GM12892 (cell line): ENCODE data around the gene ZNF20. TPM values are rescaled to one million over a fixed set of nuclear protein-coding genes. Genes with fewer than 3 reads are reported as not detected.
A peak's percentile ranks its signal among the peaks of the same experiment; 100 is the strongest.

ENCODE experiments used
- DNase-seq: peaks from one replicate; pipeline ENCODE4 v3.0.0; 2011; ENCODE audit not compliant: insufficient read length
- FAIRE-seq: peaks from 2 replicates; lab custom pipeline; 2011; peaks lifted over from hg19 to GRCh38; lab: Jason Lieb, UNC
- POLR2A ChIP-seq: IDR thresholded peaks from 2 replicates; pipeline ENCODE4 v1.6.1; 2011; ENCODE audit warnings: low read depth, low read length, control low read depth
- POLR2AphosphoS5 ChIP-seq: IDR thresholded peaks from 2 replicates; pipeline ENCODE4 v1.6.1; 2011; ENCODE audit warnings: low read depth, low read length, control low read depth
- TAF1 ChIP-seq: IDR thresholded peaks from 2 replicates; pipeline ENCODE4 v1.6.1; 2011; ENCODE audit warnings: low read depth, mild to moderate bottlenecking, control low read depth, low read length, borderline replicate concordance
- polyA plus RNA-seq: library from polyadenylated mRNA; unstranded; fragments of >200 nt; gene quantifications from one replicate; pipeline ENCODE4 v1.2.1, GENCODE V29; 2012; ENCODE audit warnings: missing spikeins, inconsistent platforms; ENCODE audit not compliant: missing spikeins

ZNF20 gene
- polyA plus RNA-seq, result 5.6 TPM

DNA sequence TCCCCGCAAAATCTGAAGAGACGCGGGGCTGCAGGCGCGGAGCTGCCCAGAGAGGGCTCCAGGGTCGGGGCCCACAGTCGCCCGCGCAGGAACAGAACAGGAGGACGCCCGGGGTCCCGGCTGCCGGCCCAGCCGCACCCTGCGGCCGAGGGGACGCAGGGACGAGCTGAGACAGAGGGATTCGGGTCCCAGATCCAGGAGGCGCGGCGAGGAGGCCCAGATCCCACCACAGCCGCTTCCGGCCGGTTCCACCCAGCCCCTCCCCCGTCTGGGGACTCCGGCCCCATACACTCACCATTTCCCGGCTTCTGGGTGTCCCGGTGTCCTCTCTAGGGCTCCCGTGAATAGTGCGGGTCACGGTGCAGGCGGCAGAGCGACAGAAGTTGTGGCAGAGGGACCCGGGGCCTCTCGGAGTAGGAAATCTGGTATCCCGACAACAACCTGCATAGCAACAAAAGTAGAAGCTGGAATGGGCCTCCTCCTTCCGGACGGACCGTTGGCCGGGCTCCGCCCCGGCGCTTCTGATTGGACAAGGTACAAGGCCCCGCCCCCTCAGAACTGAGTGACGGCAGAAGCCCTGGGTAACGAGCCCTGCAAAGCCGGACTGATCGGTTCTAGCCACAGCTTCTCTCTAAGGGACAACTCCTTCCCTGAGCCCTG, at the start of gene ZNF20:
TSS of gene ZNF20 (minus strand) at position 466 of the 660 bp plus-strand sequence. CDS start at position 298, 168 bp downstream.
- TF ChIP-seq POLR2AphosphoS5 (no peak), POLR2A (peak; percentile 26; the same call in 1 of the 2 replicates), TAF1 (no peak)
- FAIRE-seq (peak; percentile 86), DNase-seq (peak; percentile 92)

- no peak for DNase-seq
- no peak for FAIRE-seq
- TF ChIP-seq POLR2A (no peak), POLR2AphosphoS5 (no peak), TAF1 (no peak)
These were observed 47.5 kb upstream of the ZNF20 start for GRCh38 chr19:12187625-12188024.

- no peak for DNase-seq
- FAIRE-seq, result no peak
- TF ChIP-seq POLR2AphosphoS5 (no peak; the same call in 1 of the 2 replicates), POLR2A (no peak), TAF1 (no peak)
These were observed 40.2 kb upstream of the ZNF20 start for GRCh38 chr19:12180377-12180776.

DNA sequence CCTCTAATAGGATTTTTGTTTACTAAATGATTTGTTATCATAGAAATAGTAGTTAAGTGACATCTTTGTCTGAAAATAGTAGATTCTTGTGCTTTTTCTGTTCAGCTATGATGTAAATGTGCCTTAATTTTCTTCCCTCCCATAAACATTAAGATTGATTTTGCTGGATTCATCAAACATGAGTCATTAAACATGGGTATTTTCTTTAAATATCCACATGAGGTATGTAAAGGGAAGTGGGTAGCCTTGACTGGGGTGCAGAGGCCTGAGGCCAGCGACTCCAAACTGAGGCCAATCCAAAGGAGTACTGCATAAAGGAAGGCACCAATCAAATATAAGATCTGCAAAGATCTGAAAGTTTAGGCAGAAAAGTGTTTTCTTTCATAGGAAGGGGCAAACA, 26.5 kb upstream of the ZNF20 start:
- TF ChIP-seq TAF1 (no peak), POLR2AphosphoS5 (no peak), POLR2A (no peak)
- DNase-seq (no peak), FAIRE-seq (no peak)

- TF ChIP-seq TAF1 (no peak), POLR2A (no peak), POLR2AphosphoS5 (no peak)
- FAIRE-seq (no peak), DNase-seq (no peak)
These were observed 23.7 kb upstream of the ZNF20 start for GRCh38 chr19:12163826-12164225.

DNA sequence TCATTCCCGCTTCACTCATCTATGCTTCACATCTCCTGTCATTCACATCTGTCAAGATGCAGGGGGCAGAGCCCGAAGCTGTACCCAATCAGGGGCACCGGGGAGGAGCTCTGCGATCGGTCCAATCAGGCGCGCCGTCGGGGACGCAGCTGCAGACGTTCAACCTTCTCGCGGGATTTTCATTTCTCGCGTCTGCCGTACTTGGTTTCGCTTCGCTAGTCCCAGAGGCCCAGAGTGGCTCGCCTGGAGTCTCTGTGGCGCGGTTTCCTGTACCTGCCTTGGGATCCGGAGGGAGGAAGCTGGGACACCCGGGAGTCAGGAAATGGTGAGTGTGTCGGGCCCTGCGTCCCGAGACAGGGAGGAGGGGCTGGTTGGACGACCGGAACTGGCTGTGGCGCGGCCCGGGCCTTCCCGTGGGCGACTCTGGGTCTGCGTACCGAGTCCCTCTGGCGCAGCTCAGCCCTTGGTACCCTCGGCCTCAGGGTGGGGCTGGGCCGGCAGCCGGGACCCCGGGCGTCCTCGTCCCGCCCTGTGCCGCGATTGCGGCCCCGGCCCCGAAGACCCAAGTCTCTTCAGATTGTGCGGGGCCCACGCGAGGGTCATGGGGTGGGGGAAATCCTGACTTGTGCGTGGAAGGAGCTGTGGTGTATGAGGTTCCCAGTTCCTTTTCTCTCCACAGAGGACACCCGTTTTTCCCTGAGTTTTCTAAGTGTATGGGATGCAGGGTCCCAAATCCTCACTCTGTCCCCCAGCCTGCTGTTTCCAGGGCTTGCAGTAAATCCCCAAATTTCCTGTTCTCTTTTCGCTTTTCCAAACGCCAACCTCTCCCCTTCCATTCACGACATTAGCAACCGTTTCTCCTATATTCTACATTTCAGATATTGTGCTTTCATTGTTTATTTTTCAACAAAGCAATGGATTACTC, 23.0 kb upstream of the ZNF20 start, which contains the start of gene ZNF136:
TSS of gene ZNF136 (plus strand) at position 215 of the 925 bp plus-strand sequence. CDS start at position 323, 108 bp downstream.
- DNase-seq, result peak; percentile 97
- FAIRE-seq, result peak; percentile 94

DNA sequence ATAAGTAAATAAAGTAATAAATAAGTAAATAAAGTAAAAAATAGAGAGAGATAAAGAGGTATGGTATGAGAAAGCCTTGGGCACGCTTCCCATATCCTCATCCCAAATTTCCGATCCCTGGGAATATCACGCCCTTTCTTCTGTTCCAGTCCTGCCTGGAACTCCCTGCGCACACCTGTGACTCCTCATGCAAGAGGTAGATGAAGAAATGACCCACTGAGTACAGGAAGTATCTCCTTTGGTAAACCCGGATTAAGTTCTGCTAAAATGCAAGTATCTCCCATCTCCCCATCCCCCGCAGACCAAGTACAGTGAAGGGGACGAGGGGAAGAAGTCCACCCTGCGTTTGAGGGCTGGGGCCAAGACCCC, 22.3 kb upstream of the ZNF20 start:
- TF ChIP-seq POLR2A, result no peak
- no peak for TF ChIP-seq TAF1
- TF ChIP-seq POLR2AphosphoS5, result no peak
- FAIRE-seq (no peak), DNase-seq (no peak)

More for the DNA sequence above, 23.0 kb upstream of the ZNF20 start, which contains the start of gene ZNF136:
- peak; percentile 88 for TF ChIP-seq POLR2A
- TF ChIP-seq TAF1, result peak; percentile 80; the same call in 1 of the 2 replicates
- peak; percentile 79 for TF ChIP-seq POLR2AphosphoS5

DNA sequence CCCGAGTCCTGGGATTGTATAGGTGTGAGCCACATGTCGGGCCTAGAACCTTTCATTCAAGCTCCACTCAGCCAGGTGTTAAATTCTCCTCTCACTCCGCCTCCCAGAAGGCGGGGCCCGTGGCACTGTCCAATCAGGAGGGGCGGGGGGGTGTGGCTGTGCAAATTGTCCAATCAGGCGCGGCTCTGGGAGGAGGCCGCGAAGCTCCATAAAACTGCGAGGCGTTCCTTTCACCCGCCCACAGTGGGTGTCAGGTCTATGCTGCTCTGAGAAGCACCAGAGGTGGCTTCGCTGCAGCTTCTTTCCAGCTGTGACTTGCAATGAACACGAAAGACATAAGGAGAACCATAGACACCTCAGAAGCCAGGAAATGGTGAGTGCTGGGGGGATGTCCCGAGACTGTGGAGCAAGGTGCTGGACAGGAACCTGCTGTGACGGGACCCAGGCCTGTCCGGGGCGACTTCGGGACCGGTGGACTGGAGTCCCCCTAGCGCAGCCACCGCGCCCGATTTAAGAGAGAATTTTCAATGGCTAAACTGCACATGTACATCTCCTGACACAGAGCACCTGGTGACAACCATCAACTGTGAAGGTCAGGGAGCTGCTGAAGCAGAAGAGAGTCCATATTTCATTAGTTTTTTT, 19.7 kb upstream of the ZNF20 start:
- DNase-seq (no peak), FAIRE-seq (no peak)
- TF ChIP-seq TAF1, result no peak
- no peak for TF ChIP-seq POLR2A
- no peak for TF ChIP-seq POLR2AphosphoS5

DNA sequence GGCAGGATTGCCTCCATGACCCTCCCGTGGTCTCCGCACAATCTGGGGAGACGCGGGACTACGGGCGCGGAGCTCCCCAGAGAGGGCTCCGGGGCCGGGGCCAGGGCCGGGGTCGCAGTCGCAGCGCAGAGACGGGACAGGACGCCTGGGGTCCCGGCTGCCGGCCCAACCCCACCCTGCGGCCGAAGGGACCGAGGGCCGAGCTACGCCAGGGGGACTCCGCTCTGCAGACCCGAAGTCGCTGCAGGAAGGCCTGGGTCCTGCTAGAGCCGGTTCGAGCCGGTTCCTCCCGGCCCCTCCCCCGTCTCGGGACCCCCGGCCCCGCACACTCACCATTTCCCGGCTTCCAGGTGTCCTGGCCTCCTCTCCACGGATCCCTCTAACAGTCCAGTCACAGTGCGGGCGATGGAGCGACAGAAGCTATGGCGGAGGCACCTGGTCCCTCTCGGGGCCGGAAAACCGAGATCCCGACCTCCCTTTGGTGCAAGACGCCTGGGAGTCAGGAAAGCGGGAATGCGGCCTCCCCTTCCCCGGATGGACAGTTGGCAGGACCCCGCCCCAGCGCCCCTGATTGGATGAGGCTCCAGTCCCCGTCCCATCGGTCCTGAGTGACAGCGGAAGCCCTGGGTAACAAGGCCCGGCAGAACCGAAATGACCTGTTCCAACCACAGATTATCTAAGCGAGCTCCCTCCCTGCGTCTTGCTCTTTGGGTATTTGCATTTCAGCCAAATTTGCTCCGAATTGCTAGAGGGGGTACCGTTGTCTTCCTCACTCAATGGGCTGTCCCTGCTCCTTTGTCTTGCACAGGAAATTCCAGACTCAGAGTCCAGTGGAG, 16.3 kb upstream of the ZNF20 start, which contains the start of gene ZNF625:
TSS of gene ZNF625 (minus strand) at position 512 of the 836 bp plus-strand sequence. CDS start at position 336, 176 bp downstream.
- TF ChIP-seq POLR2AphosphoS5 (no peak), POLR2A (peak; percentile 58; the same call in 1 of the 2 replicates), TAF1 (no peak)
- FAIRE-seq (peak; percentile 91), DNase-seq (peak; percentile 60)

DNA sequence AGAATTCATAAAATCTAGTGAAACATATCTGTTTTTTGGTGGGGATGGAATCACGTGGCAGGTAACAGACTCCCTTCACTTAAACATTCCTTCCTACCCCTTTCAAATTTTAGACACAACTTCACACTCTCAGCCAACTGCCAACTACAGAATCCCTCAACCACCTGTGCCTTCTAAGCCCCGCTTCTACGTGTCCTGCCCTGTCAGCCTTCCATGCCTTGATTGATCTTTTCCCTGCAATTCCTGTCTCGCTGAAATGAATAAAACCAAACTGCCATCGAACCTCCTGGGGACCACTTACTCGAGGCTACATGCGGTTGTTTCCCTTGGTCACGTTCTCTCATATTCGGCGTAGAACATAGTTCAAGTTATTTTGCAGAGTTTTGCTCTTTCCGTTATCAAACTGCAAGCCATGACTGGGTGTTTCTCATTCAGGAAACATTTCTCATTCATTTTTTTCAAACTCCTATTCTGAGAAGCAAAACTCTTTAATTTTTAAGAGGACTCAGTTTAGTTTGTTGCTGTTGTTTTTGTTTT, 15.2 kb upstream of the ZNF20 start:
- FAIRE-seq (no peak), DNase-seq (no peak)
- TF ChIP-seq POLR2AphosphoS5 (no peak), TAF1 (no peak), POLR2A (no peak)
